Peyer's patch (tissue), 4 donors: Measurements from ENCODE around the gene STYXL2. TPM values are rescaled to one million over a fixed set of nuclear protein-coding genes. Genes with fewer than 3 reads are reported as not detected.

ENCODE experiments used
- DNase-seq, 3 donors: peaks; one replicate each; pipeline ENCODE4 v3.0.0-alpha.2; 2017 to 2019
- H3K27ac ChIP-seq, 4 donors: fragments of 200-600 bp; sonication (generic); one replicate each; pipeline ENCODE4 v1.5.1; 2016 to 2019
- H3K27me3 ChIP-seq, 2 donors: fragments of 200-600 bp; sonication (generic); one replicate each; pipeline ENCODE4 v1.5.1; 2019
- H3K36me3 ChIP-seq, 3 donors: fragments of 200-600 bp; sonication (generic); one replicate each; pipeline ENCODE4 v1.5.1; 2016 to 2019
- H3K4me1 ChIP-seq, 4 donors: fragments of 200-600 bp; sonication (generic); one replicate each; pipeline ENCODE4 v1.5.1; 2016 to 2019
- H3K4me3 ChIP-seq, 4 donors: fragments of 200-600 bp; sonication (generic); 1 replicate in 3 of 4; 2 replicates in 1 of 4; pipeline ENCODE4 v1.5.1; 2016 to 2019; ENCODE audit warnings: mild to moderate bottlenecking in 1 of 4
- H3K9me3 ChIP-seq, 4 donors: fragments of 200-600 bp; sonication (generic); one replicate each; pipeline ENCODE4 v1.5.1; 2016 to 2019; ENCODE audit warnings: mild to moderate bottlenecking in 1 of 4
- CTCF ChIP-seq, 6 experiments: fragments of 450-650 bp in 4 of 6; fragments of 200-600 bp in 2 of 6; sonication (generic) in 1 of 6; IDR thresholded peaks; one replicate each; pipeline ENCODE4 v1.5.1; 2017 to 2019; ENCODE audit warnings: antibody characterized with exemption in 6 of 6, mild to moderate bottlenecking in 3 of 6, moderate library complexity in 1 of 6
- POLR2A ChIP-seq, 2 donors: fragments of 450-650 bp; IDR thresholded peaks; one replicate each; pipeline ENCODE4 v1.5.1; 2017; ENCODE audit warnings: antibody characterized with exemption in 2 of 2, mild to moderate bottlenecking in 2 of 2, moderate library complexity in 2 of 2
- total RNA-seq, 4 donors: library from RNA; depleted of rRNA; stranded (reverse); fragments of >200 nt; gene quantifications; one replicate each; pipeline ENCODE4 v1.1.0, GENCODE V29; 2016

STYXL2 gene
- total RNA-seq, 4 donors from 2014 or later, result not detected

- no peak for TF ChIP-seq CTCF (IDR thresholded peaks at IDR 0.05)
- TF ChIP-seq POLR2A (IDR thresholded peaks at IDR 0.05), result no peak
- Histone ChIP-seq H3K27me3 (no peaks in the 10 kb centered on the region), H3K4me3 (no peak overlapping the region), H3K9me3 (no peaks in the 10 kb centered on the region), H3K4me1 (no peaks in the 10 kb centered on the region), H3K36me3 (peaks cover 0 to 43% (median 0%) of the 10 kb centered on the region in 3 donors), H3K27ac (no peak overlapping the region)
- no peak for DNase-seq
Measured at GRCh38 chr1:167056529-167057231, 37.2 kb upstream of the STYXL2 start.

DNA sequence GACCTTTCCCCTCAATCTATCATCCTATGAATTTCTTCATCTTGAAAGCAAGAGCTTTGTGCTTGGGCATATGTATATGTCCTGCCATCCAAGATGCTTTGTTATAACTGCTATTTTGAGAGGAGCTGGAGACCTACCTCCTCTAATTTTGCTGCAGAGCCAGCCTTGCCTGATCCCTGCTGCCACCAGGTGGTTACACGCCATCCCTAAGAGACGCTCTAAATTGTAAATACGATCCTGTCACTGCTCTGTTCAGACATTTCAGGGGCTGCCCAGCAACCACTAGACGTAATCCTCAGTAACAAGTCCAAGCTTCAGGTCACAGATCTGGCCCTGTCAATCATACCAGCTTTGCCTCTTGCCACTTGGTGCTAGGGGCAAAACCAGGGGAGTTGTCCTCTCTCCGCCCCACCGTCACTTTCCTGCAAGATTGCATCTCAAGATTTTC lies 36.6 kb upstream of the STYXL2 start:
- no peak for DNase-seq
- Histone ChIP-seq H3K27ac (no peak overlapping the region), H3K27me3 (no peaks in the 10 kb centered on the region), H3K9me3 (no peaks in the 10 kb centered on the region), H3K36me3 (peaks cover 0 to 43% (median 0%) of the 10 kb centered on the region in 3 donors), H3K4me1 (no peaks in the 10 kb centered on the region), H3K4me3 (no peak overlapping the region)
- TF ChIP-seq POLR2A (IDR thresholded peaks at IDR 0.05) (no peak), CTCF (IDR thresholded peaks at IDR 0.05) (peak in 1 of 6 experiments; percentile 16)

DNA sequence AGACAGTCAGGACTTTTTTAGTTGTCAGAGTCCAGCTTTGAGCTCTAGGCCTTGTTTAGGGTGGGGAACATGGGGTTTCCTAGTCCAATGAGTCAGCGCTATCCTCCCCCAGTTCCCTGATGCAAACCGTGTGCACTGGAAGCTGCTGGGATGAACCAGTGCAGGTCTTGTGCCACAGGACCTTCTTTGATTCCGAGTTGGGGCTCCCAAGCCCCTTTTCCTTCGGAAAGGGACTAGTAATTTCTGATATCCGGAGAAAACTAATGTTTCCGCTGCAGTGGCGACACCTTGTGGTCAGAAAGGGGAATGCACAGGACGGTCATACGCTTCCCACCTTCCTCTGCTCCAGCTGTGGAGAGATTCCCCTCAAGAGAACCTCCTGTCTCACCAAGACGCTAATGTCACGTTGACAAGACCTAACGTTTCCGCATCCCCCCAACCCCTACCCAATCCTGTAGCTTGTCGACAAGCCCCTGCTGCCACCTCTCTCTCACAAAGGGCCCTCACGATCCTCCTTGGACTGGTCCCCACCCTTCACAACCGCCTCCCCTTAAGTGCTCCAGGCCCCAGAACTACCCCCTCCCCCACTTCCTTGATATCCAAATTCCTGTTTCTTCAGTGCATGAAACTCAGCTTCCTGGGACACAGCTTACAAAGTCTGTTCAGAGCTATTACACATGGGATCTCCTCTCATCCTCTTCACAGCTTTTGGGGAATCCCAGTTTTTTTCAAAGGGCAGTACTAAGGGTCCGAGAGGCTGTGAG lies 34.6 kb upstream of the STYXL2 start:
- no peaks in the 10 kb centered on the region for H3K27me3 ChIP-seq
- peaks cover 0 to 45% (median 0%) of the 10 kb centered on the region in 3 donors for H3K36me3 ChIP-seq
- H3K4me3 ChIP-seq, result no peak overlapping the region
- no peaks in the 10 kb centered on the region for H3K4me1 ChIP-seq
- H3K9me3 ChIP-seq, result no peaks in the 10 kb centered on the region
- peak; percentile 70 to 95 (median 84) for TF ChIP-seq CTCF (IDR thresholded peaks at IDR 0.05)
- TF ChIP-seq POLR2A (IDR thresholded peaks at IDR 0.05), result no peak
- DNase-seq, result peak; percentile 66 to 88 (median 73)
- H3K27ac ChIP-seq, result no peak overlapping the region

DNA sequence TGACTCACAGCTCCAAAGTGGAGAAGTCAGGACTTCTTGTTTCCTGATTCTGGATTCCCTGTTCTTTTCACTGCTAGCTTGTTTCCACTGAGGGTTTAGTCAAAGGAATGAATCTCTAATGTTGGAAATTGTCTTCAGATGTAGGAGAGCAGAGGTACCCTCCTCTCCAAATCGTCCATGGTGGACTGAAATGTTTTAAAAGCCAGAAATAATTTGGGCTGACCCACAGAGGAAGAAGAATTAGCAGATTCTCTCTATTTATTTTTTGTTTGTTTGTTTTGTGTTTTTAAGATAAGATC lies 34.1 kb upstream of the STYXL2 start:
- Histone ChIP-seq H3K4me3 (no peak overlapping the region), H3K27me3 (no peaks in the 10 kb centered on the region), H3K9me3 (no peaks in the 10 kb centered on the region), H3K27ac (no peak overlapping the region), H3K36me3 (peaks cover 0 to 41% (median 0%) of the 10 kb centered on the region in 3 donors), H3K4me1 (no peaks in the 10 kb centered on the region)
- no peak for DNase-seq
- TF ChIP-seq POLR2A (IDR thresholded peaks at IDR 0.05), result no peak
- TF ChIP-seq CTCF (IDR thresholded peaks at IDR 0.05), result no peak

DNA sequence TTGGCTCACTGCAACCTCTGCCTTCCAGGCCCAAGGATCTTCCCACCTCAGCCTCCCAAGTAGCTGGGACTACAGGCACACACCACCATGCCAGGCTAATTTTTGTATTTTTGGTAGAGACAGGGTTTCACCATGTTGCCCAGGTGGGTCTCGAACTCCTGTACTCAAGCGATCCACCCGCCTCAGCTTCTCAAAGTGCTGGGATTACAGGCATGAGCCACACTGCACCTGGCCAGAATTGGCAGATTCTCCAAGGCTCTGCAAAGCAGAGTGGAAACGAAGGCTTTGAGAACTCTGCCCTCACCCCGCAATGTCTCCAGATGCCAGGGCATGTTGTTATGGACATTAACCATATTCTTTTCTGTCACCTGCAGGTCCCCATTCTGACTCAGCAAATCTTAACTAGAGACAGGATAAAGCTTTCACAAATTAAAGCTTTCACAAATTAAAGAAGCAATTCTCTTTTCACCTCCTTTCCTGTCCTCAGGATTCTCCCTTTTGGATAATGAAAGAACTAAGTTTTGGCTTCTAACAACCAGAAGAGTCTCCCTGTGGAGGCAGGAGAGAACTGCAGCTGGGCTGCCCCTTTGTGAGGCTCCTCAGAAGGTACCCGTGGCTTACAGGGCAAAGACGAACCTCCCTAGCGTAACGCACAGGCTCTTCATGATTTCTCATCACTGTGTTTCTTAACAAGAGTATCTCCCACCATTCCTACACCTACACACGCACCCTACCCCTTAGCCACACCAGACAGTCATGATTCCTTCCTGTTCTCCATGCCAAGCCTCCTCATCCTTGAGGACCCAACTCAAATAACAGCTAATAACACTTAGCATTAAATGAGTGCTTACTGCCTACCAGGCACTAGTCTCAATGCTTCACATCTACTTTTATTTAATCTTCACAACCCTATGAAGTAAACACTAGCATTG lies 33.5 kb upstream of the STYXL2 start:
- Histone ChIP-seq H3K9me3 (no peaks in the 10 kb centered on the region), H3K27ac (no peak overlapping the region), H3K27me3 (no peaks in the 10 kb centered on the region), H3K4me1 (no peaks in the 10 kb centered on the region), H3K4me3 (no peak overlapping the region), H3K36me3 (peaks cover 0 to 34% (median 0%) of the 10 kb centered on the region in 3 donors)
- no peak for TF ChIP-seq POLR2A (IDR thresholded peaks at IDR 0.05)
- peak in 1 of 6 experiments; percentile 6 for TF ChIP-seq CTCF (IDR thresholded peaks at IDR 0.05)
- no peak for DNase-seq
